Ammon's horn (tissue), 1 donor: ENCODE results near the gene PHLDA1.

Experiments
- DNase-seq: peaks from one replicate; pipeline ENCODE4 v3.0.0-alpha.2; 2016; ENCODE audit warnings: low spot score

PHLDA1 gene

DNA sequence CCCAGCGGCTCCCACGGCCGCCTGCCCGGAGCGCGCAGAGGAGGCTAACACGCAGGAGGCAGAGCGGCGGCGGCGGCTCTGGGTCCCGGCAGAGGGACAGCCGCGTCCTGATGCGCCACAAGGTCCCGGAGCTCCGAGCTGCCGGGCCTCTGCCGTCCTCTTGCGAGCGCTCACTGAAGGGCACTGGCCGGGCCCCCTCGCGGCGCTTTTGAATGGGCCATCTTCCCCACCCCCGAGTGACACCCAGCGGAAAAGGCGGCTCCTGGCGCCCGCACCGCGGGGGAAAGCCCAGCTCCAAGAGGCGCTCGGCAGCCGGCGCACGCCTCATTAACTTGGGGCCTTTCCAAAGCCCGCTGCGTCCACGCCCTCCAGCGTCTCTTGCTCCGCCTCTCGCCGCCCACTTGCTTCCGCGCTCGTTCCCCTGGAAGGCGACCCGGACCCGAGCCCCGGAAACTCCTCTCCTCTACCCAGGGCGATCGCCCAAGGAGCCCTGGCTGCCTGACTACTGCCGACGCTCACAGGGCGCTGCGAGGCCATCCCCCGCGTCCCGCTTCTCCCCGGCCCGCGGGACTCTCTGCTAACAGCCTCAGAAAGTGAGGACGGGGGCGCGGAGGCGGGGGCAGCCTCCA, at the start of gene PHLDA1:
Gene PHLDA1 (minus strand): TSS at position 363 of the 629 bp plus-strand sequence.
- peak; percentile 94 for DNase-seq

DNA sequence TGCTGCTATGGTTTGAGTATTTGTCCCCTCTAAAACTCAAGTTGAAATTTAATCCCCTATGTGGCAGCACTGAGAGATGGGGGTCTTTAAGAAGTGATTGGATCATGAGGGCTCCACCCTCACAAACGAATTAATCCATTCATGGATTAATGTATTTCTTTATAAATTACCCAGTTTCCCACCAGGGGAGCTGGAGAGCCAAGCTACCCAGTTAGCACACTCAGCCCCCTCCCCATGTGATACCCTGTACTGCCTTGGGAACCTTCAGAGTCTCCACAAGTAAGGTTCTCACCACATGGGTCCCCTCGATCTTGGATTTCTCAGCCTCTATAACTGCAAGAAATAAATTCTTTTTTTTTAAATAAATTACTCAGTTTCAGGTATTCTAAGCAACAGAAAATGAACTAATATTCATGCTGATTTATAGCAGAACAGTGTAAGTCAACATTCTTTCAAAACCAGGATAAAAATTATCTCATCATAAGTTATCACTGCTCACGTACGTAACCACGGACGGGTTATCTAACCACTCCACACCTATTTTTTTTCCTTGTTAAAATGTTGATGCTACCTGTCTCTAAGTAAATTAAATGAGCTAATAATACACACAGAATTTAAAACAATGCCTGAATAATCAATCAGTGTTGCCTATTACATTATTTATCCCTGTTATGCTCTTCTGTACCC, 49.3 kb upstream of the PHLDA1 start:
- DNase-seq, result no peak

GRCh38 chr12:76080017-76080728, 48.6 kb upstream of the PHLDA1 start:
- no peak for DNase-seq

- DNase-seq, result no peak
Observed at GRCh38 chr12:76078748-76079147, 47.2 kb upstream of the PHLDA1 start.

GRCh38 chr12:76075448-76075847, 43.9 kb upstream of the PHLDA1 start:
- no peak for DNase-seq

GRCh38 chr12:76074701-76075336, 43.2 kb upstream of the PHLDA1 start:
- DNase-seq, result no peak

DNA sequence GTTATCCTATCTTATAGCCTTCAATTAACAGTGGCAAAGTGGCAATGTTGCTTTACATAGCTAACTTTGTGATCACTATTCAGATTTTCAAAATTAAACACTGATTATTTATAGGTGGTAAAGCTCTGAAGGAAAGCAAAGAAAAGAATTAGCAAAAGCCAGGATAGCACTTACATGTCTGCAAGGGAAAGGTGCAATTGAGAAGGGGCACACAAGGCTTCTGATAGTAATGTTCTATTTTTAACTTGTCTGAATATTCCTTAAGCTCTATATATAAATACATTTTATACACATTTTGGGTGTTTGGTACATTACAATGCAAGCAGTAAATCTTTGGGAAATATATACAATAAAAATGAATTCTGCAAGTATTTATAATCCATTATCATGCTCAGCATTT, 42.0 kb upstream of the PHLDA1 start:
- DNase-seq, result no peak

- DNase-seq, result no peak
Observed at GRCh38 chr12:76072568-76072967, 41.0 kb upstream of the PHLDA1 start.

- no peak for DNase-seq
Observed at GRCh38 chr12:76069339-76069738, 37.8 kb upstream of the PHLDA1 start.

GRCh38 chr12:76065917-76066316, 34.3 kb upstream of the PHLDA1 start:
- DNase-seq, result no peak

GRCh38 chr12:76064904-76065303, 33.3 kb upstream of the PHLDA1 start:
- no peak for DNase-seq

DNA sequence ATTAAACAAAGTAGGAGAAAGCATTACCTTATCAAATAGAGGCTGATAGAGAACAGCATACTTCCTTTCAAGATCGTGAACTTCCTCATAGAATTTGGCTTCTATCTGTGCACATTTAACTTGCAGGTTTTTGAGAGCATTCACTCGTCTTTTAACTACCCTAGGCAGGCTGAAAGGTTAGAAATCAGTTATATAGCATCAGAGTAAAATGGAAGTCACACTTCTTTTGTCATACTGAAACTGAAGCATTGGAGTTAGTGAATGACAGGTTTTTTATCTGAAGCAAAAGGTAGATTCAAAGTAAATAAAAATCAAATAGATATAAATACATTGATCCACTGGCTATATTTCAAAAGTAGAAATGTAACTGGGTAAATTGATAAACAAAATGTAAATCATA, 28.5 kb upstream of the PHLDA1 start:
- DNase-seq, result no peak

DNA sequence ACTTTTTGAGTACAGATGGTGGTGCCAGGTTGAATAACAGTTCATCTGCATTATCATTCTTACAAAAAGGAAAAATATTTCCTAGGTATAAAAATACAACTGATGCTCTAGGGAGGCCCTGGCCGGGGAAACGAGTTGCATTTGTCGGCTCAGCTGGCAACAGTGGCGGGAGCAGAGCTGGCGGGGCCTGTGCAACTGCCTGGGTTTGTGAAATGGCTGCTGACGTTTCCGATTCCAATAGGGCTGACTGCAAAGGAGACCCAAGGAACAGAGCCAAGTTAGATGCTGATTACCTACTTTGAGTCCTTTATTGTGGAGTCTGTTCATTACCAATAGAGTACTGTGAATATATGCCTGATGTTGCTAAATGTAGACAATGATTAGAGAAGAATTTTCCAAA, 25.8 kb upstream of the PHLDA1 start:
- DNase-seq, result peak; percentile 52

DNA sequence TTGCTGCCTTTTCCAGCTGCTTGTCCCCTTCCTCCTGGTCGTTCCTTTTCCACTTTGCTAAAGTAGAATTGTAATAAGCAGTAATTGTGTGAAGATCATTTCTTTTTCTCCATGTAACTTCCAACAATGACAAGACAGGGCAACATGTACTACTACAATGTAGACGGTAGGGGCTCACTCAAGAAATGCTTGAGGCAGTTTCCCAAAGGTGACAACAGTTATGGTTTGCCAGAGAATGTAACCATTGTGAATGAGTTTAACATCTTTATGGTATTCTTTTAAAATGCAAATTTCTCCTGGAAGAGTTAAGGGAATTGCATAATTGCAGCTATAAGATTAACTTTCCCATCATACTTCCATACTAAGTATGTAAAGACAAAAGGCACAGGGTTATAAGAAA, 23.8 kb upstream of the PHLDA1 start:
- no peak for DNase-seq

GRCh38 chr12:76049575-76050251, 18.1 kb upstream of the PHLDA1 start:
- DNase-seq, result no peak

GRCh38 chr12:76047742-76048141, 16.2 kb upstream of the PHLDA1 start:
- no peak for DNase-seq

GRCh38 chr12:76047060-76047459, 15.5 kb upstream of the PHLDA1 start:
- no peak for DNase-seq

GRCh38 chr12:76043377-76043776, 11.8 kb upstream of the PHLDA1 start:
- DNase-seq, result no peak

- no peak for DNase-seq
Observed at GRCh38 chr12:76042147-76042546, 10.6 kb upstream of the PHLDA1 start.

GRCh38 chr12:76041406-76041805, 9.8 kb upstream of the PHLDA1 start:
- no peak for DNase-seq

- no peak for DNase-seq
Observed at GRCh38 chr12:76040461-76040860, 8.9 kb upstream of the PHLDA1 start.

DNA sequence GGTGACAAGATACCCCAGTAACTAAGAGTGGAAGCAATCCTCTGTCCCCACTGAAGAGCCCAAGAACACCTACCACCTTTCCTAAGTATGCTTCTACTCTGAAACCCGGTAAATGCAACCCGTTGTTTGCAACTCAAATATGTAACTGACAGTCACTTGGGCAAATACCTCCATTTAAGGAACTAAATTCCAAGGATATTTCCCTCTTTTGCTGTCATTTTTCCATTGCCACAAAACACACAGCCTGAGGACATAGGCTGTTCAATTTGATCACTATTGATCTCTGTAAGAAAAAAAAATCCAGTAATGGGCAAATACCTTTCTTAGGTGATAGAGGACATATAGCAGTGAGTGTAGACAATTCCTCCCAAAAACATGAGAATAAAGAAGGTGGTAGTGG, 6.6 kb upstream of the PHLDA1 start:
- no peak for DNase-seq
